Panc1 (cell line): Measurements from ENCODE around the gene TGM1. TPM values are rescaled to one million over a fixed set of nuclear protein-coding genes. Genes with fewer than 3 reads are reported as not detected.

Experiments
- ATAC-seq: fragments of 200-7000 bp; cut with Tn5 transposase; 2 replicates; pipeline ENCODE4 v1.9.1; 2020; ENCODE audit warnings: mild to moderate bottlenecking, moderate library complexity
- BruUV-seq: library from RNA; stranded (reverse); fragments of 400-500 nt; replicated peaks from 2 replicates; lab custom pipeline; 2021; lab: Mats Ljungman, UMichigan
- CTCF ChIA-PET: fragments of 300-600 bp; sonication (Branson Sonifier 250); formaldehyde crosslinking; loops from one replicate; lab custom pipeline; 2022; ENCODE audit warnings: antibody characterized with exemption; lab: Charles Lee
- POLR2A ChIA-PET: fragments of 300-600 bp; sonication (Branson Sonifier 250); formaldehyde crosslinking; loops from one replicate; lab custom pipeline; 2022; ENCODE audit warnings: antibody characterized with exemption; lab: Charles Lee
- DNase-seq: peaks from one replicate; pipeline ENCODE4 v3.0.0-alpha.2; 2010; ENCODE audit warnings: low read depth, low spot score
- H3K27ac ChIP-seq: 2 replicates; pipeline ENCODE4 v1.5.1; 2011; ENCODE audit warnings: mild to moderate bottlenecking, low read length, inconsistent platforms
- H3K27me3 ChIP-seq: fragments of 200-500 bp; sonication (Bioruptor generic); 2 replicates; pipeline ENCODE4 v1.6.0; 2014; ENCODE audit warnings: low read length, inconsistent platforms; ENCODE audit not compliant: control insufficient read depth, insufficient read depth
- H3K36me3 ChIP-seq: fragments of 200-500 bp; sonication (Bioruptor generic); 2 replicates; pipeline ENCODE4 v1.5.1; 2014; ENCODE audit warnings: inconsistent platforms, mild to moderate bottlenecking, low read length, moderate library complexity; ENCODE audit not compliant: control insufficient read depth, insufficient read depth
- H3K4me1 ChIP-seq: 2 replicates; pipeline ENCODE4 v1.5.1; 2011; ENCODE audit warnings: inconsistent platforms, mild to moderate bottlenecking, low read length, moderate library complexity; ENCODE audit not compliant: control insufficient read depth, insufficient read depth
- H3K4me3 ChIP-seq, 2 experiments: 2 replicates each; pipeline ENCODE4 v1.5.1; 2011 to 2012; ENCODE audit warnings: low read depth in 2 of 2, low read length in 2 of 2, mild to moderate bottlenecking in 2 of 2, inconsistent platforms in 1 of 2, moderate library complexity in 1 of 2
- H3K9me3 ChIP-seq: fragments of 200-500 bp; sonication (Bioruptor generic); 2 replicates; pipeline ENCODE4 v1.5.1; 2014; ENCODE audit warnings: low read depth, mild to moderate bottlenecking, inconsistent platforms, low read length, moderate library complexity; ENCODE audit not compliant: control insufficient read depth, insufficient read depth
- CTCF ChIP-seq: fragments of 450-650 bp; IDR thresholded peaks from 2 replicates; pipeline ENCODE4 v1.5.1; 2017; ENCODE audit warnings: mild to moderate bottlenecking
- POLR2AphosphoS5 ChIP-seq: IDR thresholded peaks from 2 replicates; pipeline ENCODE4 v1.6.1; 2012; ENCODE audit warnings: mild to moderate bottlenecking, low read depth, low read length, moderate library complexity
- REST ChIP-seq, 2 experiments: IDR thresholded peaks; 2 replicates each; pipeline ENCODE4 v1.6.1; 2011 to 2012; ENCODE audit warnings: low read depth in 2 of 2, control low read depth in 1 of 2, low read length in 1 of 2, mild to moderate bottlenecking in 1 of 2, moderate library complexity in 1 of 2; ENCODE audit not compliant: insufficient read depth in 1 of 2
- SIN3A ChIP-seq: IDR thresholded peaks from 2 replicates; pipeline ENCODE4 v1.6.1; 2012; ENCODE audit warnings: low read depth, mild to moderate bottlenecking, low read length, moderate library complexity, borderline replicate concordance; ENCODE audit not compliant: insufficient read depth
- TCF7L2 ChIP-seq: IDR thresholded peaks from 2 replicates; pipeline ENCODE4 v1.6.1; 2011; ENCODE audit warnings: mild to moderate bottlenecking, low read depth, low read length, inconsistent platforms
- in situ Hi-C: cut with HindIII; loops from 2 replicates; pipeline ENCODE4 v1.10.0; 2016; ENCODE audit warnings: low sequenced_read_pairs, low pct_unique_long_range_greater_than_20kb
- intact Hi-C: fragments of 100-400 bp; cut with micrococcal nuclease; formaldehyde crosslinking; loops from one replicate; pipeline ENCODE4 v1.10.0; 2022; ENCODE audit not compliant: unreplicated experiment
- total RNA-seq: library from RNA; stranded (reverse); gene quantifications from one replicate; pipeline ENCODE4 v1.2.1, GENCODE V29; 2021; ENCODE audit not compliant: unreplicated experiment

Gene TGM1
- total RNA-seq, 1 experiment from 2014 or later = 2.3 TPM

- no peaks in the 10 kb centered on the region for H3K36me3 ChIP-seq
- ChIA-PET CTCF (interaction anchor here (0.5 kb wide), 1 partner anchor 43 kb away, joined by 3 read pairs; no protein-coding TSS in a partner anchor), POLR2A (no interaction called here)
- in situ Hi-C loops (no loop called here), intact Hi-C loops (no loop called here)
- ATAC-seq (no peak), DNase-seq (no peak)
- no peaks in the 10 kb centered on the region for H3K4me1 ChIP-seq
- TF ChIP-seq CTCF (no peak), REST (IDR thresholded peaks at IDR 0.05; ENCODE audit: insufficient read depth in 1 of 2, low read depth in 2 of 2, low read length in 1 of 2) (no peak), TCF7L2 (no peak), POLR2AphosphoS5 (no peak), SIN3A (no peak)
- BruUV-seq = no TSS peak
- H3K9me3 ChIP-seq = no peaks in the 10 kb centered on the region
- H3K27ac ChIP-seq = no peak overlapping the region
- no peaks in the 10 kb centered on the region for H3K27me3 ChIP-seq
- H3K4me3 ChIP-seq = no peak overlapping the region
Measured at GRCh38 chr14:24255438-24255837, 7.5 kb downstream of the TGM1 start.

- TF ChIP-seq SIN3A (no peak), POLR2AphosphoS5 (no peak), TCF7L2 (no peak), REST (IDR thresholded peaks at IDR 0.05; ENCODE audit: insufficient read depth in 1 of 2, low read depth in 2 of 2, low read length in 1 of 2) (no peak), CTCF (no peak)
- Histone ChIP-seq H3K4me3 (no peak overlapping the region), H3K9me3 (no peaks in the 10 kb centered on the region), H3K4me1 (no peaks in the 10 kb centered on the region), H3K36me3 (no peaks in the 10 kb centered on the region), H3K27me3 (no peaks in the 10 kb centered on the region), H3K27ac (no peak overlapping the region)
- in situ Hi-C loops = no loop called here
- BruUV-seq = no TSS peak
- intact Hi-C loops = no loop called here
- ATAC-seq = no peak
- POLR2A ChIA-PET = no interaction called here
- CTCF ChIA-PET = no interaction called here
- DNase-seq = no peak
Measured at GRCh38 chr14:24254630-24255392, 8.2 kb downstream of the TGM1 start.
